D721Med (cell line): ENCODE data around the gene DCAKD.

Experiments used
- DNase-seq: peaks from one replicate; pipeline ENCODE4 v3.0.0; 2011; ENCODE audit warnings: low spot score; ENCODE audit not compliant: insufficient read length
- FAIRE-seq: peaks from 2 replicates; lab custom pipeline; 2011; peaks lifted over from hg19 to GRCh38; lab: Jason Lieb, UNC
- CTCF ChIP-seq: IDR thresholded peaks from 2 replicates; pipeline ENCODE4 v1.5.1; 2012; ENCODE audit warnings: mild to moderate bottlenecking, control low read depth; ENCODE audit not compliant: insufficient read depth; ENCODE audit errors: missing control alignments

The DCAKD gene

GRCh38 chr17:44989552-44990138 lies 61.8 kb downstream of the DCAKD start:
- no peak for FAIRE-seq
- no peak for TF ChIP-seq CTCF
- no peak for DNase-seq

- FAIRE-seq (no peak), DNase-seq (no peak)
- TF ChIP-seq CTCF: no peak
These were observed 63.1 kb downstream of the DCAKD start for GRCh38 chr17:44988044-44988942.

- no peak for DNase-seq
These were observed 67.9 kb downstream of the DCAKD start for GRCh38 chr17:44983563-44983962.

GRCh38 chr17:44982113-44982702 lies 69.2 kb downstream of the DCAKD start:
- no peak for FAIRE-seq

More at GRCh38 chr17:44983563-44983962, 67.9 kb downstream of the DCAKD start:
- TF ChIP-seq CTCF: no peak
- FAIRE-seq: no peak

GRCh38 chr17:44981221-44981968 lies 70.0 kb downstream of the DCAKD start:
- DNase-seq: no peak
- FAIRE-seq: no peak
- TF ChIP-seq CTCF: no peak

More at GRCh38 chr17:44982113-44982702, 69.2 kb downstream of the DCAKD start:
- DNase-seq: no peak
- TF ChIP-seq CTCF: no peak

- TF ChIP-seq CTCF: no peak
- DNase-seq (no peak), FAIRE-seq (no peak)
These were observed 71.9 kb downstream of the DCAKD start for GRCh38 chr17:44979426-44979995.
